DMS53 treated with DMSO at 0.1 percent for 48 hours (cell line): ENCODE measurements around the gene RASSF7.

ENCODE experiments used
- DNase-seq: peaks from one replicate; lab custom pipeline; 2025; ENCODE audit not compliant: unreplicated experiment; lab: John Stamatoyannopoulos, UW

The RASSF7 gene

GRCh38 chr11:581752-582151 is 21.0 kb downstream of the RASSF7 start:
- no peak for DNase-seq

GRCh38 chr11:584287-584686 is 23.5 kb downstream of the RASSF7 start:
- no peak for DNase-seq

GRCh38 chr11:586376-587316 is 25.9 kb downstream of the RASSF7 start:
- no peak for DNase-seq

- DNase-seq: no peak
These were observed 26.8 kb downstream of the RASSF7 start for GRCh38 chr11:587546-587945.

GRCh38 chr11:587978-588380 is 27.2 kb downstream of the RASSF7 start:
- DNase-seq: no peak

GRCh38 chr11:589798-590197 is 29.0 kb downstream of the RASSF7 start:
- DNase-seq: no peak

GRCh38 chr11:590997-591396 is 30.2 kb downstream of the RASSF7 start:
- no peak for DNase-seq

- no peak for DNase-seq
These were observed 31.7 kb downstream of the RASSF7 start for GRCh38 chr11:592501-592900.

- no peak for DNase-seq
These were observed 32.1 kb downstream of the RASSF7 start for GRCh38 chr11:592918-593317.

GRCh38 chr11:593347-593746 is 32.6 kb downstream of the RASSF7 start:
- DNase-seq: no peak

- DNase-seq: no peak
These were observed 34.6 kb downstream of the RASSF7 start for GRCh38 chr11:595400-595799.

- DNase-seq: no peak
These were observed 35.6 kb downstream of the RASSF7 start for GRCh38 chr11:596374-596773.

GRCh38 chr11:597166-597725 is 36.5 kb downstream of the RASSF7 start:
- DNase-seq: no peak

GRCh38 chr11:598005-598680 is 37.4 kb downstream of the RASSF7 start:
- DNase-seq: no peak

- DNase-seq: no peak
These were observed 40.9 kb downstream of the RASSF7 start for GRCh38 chr11:601573-602245.

- no peak for DNase-seq
These were observed 42.4 kb downstream of the RASSF7 start for GRCh38 chr11:603154-603553.

- no peak for DNase-seq
These were observed 44.7 kb downstream of the RASSF7 start for GRCh38 chr11:605286-606129.

- DNase-seq: peak; percentile 1
These were observed 45.5 kb downstream of the RASSF7 start for GRCh38 chr11:606245-606644.

- DNase-seq: no peak
These were observed 46.4 kb downstream of the RASSF7 start for GRCh38 chr11:607020-607780.
